Non-pigmented ciliary epithelial cell (primary cell): ENCODE results near the gene EFCAB11.

ENCODE experiments used
- DNase-seq: peaks from one replicate; pipeline ENCODE4 v3.0.0-alpha.2; 2010; ENCODE audit warnings: low read depth

EFCAB11 gene

DNA sequence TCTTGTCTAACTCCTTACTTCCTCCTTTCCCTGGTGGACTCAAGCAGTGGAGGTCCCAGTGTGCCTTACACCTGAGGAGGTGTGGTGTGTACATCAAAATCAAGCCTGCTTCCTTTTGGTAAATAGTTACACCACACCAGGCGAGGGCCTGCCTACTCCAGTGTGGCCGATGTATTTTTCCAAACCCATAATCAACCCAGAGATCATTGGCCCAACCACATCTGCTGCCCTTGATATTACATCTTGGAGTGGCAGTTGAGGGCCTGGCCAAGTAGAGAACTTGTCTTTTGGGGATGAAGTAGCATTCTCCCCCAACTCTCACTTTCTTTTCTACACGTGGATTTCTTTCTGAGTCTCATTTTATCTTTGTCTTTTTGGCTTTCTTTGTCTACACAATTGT is 187.4 kb downstream of the EFCAB11 start:
- DNase-seq: no peak

DNA sequence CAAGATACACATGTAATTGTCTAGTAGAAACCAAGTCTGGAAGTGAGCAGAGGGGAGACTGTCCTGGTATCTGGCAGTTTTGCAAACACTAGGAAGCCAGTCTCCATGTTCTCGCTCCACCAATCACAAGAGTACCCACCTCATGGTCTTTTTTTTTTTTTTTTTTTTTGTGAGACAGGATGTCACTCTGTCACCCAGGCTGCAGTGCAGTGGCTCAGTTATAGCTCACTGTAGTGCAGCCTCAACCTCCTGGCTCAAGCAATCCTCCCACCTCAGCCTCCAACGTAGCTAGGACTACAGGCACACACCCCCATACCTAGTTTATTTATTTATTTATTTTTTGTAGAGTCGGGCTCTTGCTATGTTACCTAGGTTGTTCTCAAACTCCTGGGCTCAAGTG is 189.2 kb downstream of the EFCAB11 start:
- no peak for DNase-seq

DNA sequence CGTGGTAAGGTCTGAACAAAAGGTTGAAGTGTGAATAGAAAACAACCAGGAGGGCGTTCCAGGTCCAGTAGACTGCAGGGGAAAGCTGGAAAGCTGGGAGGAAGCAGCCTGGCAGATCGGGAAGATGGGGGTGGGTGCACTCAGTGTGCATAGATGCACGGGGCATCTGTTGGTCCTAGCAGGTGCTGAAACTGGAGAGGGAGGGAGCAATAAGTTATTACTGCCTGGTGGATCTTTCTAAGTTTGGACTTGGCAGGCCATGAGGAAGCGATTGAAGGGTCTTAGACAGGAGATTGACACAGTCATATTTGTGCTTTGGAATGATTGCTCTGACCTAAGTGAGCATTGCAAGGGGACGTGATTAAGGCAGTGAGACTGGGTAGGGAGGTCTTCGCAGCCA is 194.4 kb downstream of the EFCAB11 start:
- DNase-seq: no peak

DNA sequence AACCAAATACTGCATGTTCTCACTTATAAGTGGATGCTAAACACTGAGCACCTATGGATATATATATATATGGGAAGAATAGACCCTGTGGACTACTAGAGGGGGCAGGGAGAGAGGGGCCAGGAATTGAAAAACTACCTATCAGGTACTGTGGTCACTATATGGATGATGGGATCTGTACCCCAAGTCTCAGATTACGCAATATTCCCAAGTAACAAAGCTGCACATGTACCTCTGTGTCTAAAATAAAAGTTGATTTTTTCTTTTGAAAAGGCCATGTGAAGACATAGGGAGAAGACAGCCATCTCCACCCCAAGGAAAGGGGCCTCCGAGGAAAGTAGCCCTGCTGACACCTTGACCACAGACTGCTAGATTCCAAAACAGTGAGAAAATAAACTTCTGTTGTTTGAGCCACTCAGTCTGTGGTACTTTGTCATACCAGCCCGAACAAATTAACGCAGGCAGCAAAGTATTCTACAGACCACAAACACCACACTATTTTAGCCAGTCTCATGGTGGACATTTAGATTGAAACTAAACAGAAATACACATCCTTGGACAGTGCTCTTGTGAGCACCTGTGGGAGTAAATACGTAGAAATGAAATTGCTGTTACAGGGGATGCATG is 197.1 kb downstream of the EFCAB11 start:
- DNase-seq: no peak

DNA sequence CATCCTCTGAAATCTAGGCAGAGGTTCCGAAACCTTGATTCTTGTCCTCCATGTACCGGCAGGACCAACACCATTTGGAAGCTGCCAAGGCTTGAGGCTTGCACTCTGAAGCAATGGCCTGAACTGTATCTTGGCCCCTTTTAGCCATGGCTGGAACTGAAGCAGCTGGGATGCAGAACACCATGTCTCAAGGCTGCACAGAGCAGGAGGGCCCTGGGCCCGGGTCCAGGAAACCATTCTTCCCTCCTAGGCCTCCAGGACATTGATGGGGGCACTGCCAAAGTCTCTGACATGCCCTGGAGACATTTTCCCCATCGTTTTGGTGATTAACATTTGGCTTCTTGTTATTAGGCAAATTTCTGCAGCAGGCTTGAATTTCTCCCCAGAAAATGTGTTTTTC is 198.7 kb downstream of the EFCAB11 start:
- no peak for DNase-seq

DNA sequence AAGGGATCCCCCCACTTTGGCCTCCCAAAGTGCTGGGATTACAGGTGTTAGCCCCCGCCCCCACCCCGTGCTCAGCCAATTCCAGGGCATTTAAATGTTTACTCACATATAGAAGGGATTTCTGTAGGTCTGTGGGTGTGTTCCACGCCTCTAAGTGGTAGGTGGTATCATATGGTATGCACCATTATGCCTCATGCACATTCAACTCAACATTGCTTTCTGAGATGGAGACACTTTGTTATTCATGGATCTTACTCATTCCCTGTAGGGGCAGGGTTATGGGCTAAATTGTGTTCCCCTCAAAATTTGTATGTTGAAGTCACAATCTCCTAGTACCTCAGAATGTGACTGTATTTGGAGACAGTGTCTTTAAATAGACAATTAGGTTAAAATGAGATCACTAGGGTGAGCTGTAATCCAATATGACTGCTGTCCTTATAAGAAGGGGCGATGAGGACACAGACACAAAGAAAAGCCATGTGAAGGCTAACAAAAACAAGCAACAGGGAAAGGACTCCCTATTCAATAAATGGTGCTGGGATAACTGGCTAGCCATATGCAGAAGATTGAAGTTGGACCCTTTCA is 200.6 kb downstream of the EFCAB11 start:
- no peak for DNase-seq

DNA sequence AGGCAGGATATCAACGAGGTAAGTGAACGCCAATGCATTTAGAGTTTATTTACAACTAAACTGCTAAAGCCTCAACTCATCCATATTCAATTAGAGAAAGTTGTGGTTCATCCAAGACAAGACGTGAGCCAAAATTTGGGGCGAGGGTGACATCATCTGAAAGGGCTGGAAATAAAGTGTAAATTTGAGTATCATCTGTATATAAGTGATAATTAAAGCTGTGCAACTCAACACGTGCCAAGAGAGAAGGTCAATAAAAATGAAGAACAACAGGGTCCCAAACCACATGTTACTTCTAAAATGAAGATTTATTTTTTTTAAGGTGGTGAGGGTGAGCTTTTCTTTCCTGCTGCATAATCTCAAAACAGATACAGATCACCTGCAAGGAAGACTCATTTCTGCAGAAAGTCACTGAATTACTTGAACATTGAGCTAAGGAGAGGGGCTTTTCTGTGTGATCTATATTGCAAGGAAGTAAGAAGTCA is 203.6 kb downstream of the EFCAB11 start:
- DNase-seq: no peak

DNA sequence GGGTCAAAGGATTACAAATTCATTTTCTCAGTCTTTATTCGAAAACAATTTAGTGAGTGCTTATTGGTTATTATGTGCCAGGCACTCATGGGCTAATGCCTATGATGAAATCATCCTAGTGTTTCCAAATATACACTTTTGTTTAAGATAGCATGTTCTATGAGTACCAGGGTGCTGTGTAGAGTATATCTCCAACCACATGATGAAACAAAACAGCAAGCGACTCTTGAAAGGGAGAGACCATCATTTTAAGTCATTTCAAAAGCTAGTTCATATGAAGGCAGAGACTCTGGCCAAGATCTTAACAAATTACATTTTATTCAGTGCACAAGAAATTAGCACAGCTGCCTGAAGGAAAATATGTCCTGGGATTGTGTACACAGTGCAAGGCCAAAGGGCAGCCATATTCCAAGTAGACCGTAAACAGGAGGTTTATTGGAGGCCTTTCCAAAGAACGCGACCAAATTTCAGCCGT is 204.2 kb downstream of the EFCAB11 start:
- no peak for DNase-seq

DNA sequence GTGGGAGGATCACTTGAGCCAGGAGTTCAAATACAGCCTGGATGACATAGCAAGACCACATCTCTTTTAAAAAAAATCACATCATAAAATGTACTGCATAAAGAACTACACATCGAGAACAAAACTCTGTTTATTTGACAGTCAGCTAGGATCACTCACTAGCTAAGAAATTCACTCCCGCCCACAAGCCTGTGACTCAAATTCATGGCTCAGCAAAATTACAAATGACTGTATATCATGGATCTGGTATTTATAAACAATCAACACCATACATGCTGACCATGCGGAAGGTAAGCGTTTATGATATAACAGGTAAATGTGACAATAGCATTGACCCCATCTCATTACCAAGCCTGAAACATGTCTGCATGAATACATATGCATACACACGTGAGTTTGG is 206.5 kb downstream of the EFCAB11 start:
- peak; percentile 54 for DNase-seq

DNA sequence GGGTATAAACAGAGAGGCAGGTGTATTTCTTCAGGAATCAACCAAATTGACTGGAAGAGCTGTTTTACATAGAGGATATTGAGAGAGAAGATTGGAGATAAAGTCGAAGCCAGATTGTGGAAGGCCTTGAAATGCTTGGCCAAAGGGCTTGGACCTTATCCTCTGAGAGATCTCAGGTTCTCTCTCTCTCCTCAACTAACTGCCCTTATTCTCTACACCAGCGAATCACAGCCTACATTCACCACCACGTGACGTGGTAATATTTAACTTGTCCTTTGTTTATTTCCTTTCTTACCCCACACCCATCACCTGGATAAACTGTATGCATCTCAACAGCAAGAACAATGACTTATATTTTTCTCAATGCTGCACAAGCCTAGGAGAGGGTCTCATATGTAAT is 207.4 kb downstream of the EFCAB11 start:
- no peak for DNase-seq

DNA sequence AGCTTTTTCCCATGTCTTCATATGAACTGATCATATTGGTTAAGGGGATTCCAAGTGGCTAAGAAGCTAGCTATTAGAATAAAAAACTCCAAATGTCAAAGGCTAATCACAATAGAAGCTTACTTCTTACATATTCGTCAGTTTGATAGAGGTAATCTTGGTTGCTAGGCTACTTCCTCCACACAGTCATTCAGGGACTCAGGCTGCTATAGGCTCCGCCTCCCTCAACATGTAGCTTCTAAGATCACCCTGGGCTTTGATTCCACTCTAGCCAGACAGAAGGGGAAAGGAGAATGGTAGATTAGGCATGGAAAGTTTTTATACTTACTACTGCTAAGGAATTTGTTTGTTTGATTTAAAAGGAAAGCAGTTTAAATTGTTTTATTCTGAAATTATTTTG is 207.9 kb downstream of the EFCAB11 start:
- DNase-seq: no peak

DNA sequence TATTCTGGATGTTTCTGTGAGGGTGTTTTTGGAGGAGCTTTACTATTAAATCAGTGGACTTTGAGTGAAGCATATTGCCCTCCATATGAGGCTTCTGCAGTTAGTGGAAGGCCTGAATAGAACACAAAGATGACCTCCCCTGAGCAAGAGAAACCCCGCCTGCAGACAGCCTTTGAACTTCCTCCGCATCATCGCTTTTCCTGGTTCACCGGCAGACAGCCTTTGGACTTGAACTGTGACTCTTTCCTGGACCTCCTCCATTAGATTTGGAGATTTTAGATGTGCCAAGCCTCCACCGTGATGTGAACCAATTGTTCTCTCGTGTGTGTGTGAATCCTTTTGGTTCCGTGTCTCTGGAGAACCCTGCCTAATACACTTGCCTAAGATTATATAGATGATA is 208.4 kb downstream of the EFCAB11 start:
- no peak for DNase-seq
